Mucosa of rectum (tissue), 2 donors: Measurements from ENCODE around the gene PPP1R15A.

Experiments
- H3K27ac ChIP-seq, 2 donors: one replicate each; pipeline ENCODE4 v1.7.0; 2013; ENCODE audit warnings: inconsistent platforms in 2 of 2, low read depth in 2 of 2, low read length in 2 of 2
- H3K27me3 ChIP-seq, 2 donors: one replicate each; pipeline ENCODE4 v1.7.0; 2013; ENCODE audit warnings: low read length in 2 of 2; ENCODE audit not compliant: control insufficient read depth in 2 of 2, insufficient read depth in 2 of 2
- H3K36me3 ChIP-seq, 2 donors: one replicate each; pipeline ENCODE4 v1.7.0; 2013; ENCODE audit warnings: low read length in 2 of 2; ENCODE audit not compliant: control insufficient read depth in 2 of 2, insufficient read depth in 2 of 2
- H3K4me1 ChIP-seq, 2 donors: one replicate each; pipeline ENCODE4 v1.7.0; 2013; ENCODE audit warnings: low read length in 2 of 2, mild to moderate bottlenecking in 1 of 2; ENCODE audit not compliant: control insufficient read depth in 2 of 2, insufficient read depth in 2 of 2
- H3K4me3 ChIP-seq, 2 donors: one replicate each; pipeline ENCODE4 v1.7.0; 2013; ENCODE audit warnings: low read length in 2 of 2
- H3K9ac ChIP-seq, 2 donors: one replicate each; pipeline ENCODE4 v1.7.0; 2013; ENCODE audit warnings: low read length in 2 of 2, low read depth in 1 of 2, mild to moderate bottlenecking in 1 of 2
- H3K9me3 ChIP-seq, 2 donors: one replicate each; pipeline ENCODE4 v1.7.0; 2013; ENCODE audit warnings: low read length in 2 of 2; ENCODE audit not compliant: control insufficient read depth in 2 of 2
- donor health status: healthy.
- donor health status: Normal muscosa, but diverticular disease.

The PPP1R15A gene

GRCh38 chr19:48925240-48925843 lies 53.1 kb downstream of the PPP1R15A start:
- no peak overlapping the region for H3K9ac ChIP-seq
- no peaks in the 10 kb centered on the region for H3K9me3 ChIP-seq
- H3K4me1 ChIP-seq = peaks cover 0 to 2% of the 10 kb centered on the region in 2 donors
- H3K4me3 ChIP-seq = no peak overlapping the region
- no peak overlapping the region for H3K27ac ChIP-seq
- H3K27me3 ChIP-seq = no peaks in the 10 kb centered on the region
- H3K36me3 ChIP-seq = peaks cover 6 to 10% of the 10 kb centered on the region in 2 donors
